GM23338 (cell line): Measurements from ENCODE around the gene RADIL. TPM values are rescaled to one million over a fixed set of nuclear protein-coding genes. Genes with fewer than 3 reads are reported as not detected.

Source experiments
- ATAC-seq: fragments of 200-7000 bp; cut with Tn5 transposase; 3 replicates; pipeline ENCODE4 v1.9.1; 2020
- DNase-seq: peaks from one replicate; pipeline ENCODE4 v3.0.0-alpha.2; 2015; ENCODE audit warnings: low spot score
- H2AFZ ChIP-seq: fragments of 200-600 bp; sonication (generic); 2 replicates; pipeline ENCODE4 v1.8.0; 2016; ENCODE audit warnings: antibody characterized with exemption, mild to moderate bottlenecking, moderate library complexity
- H3F3A ChIP-seq: fragments of 200-600 bp; sonication (generic); replicated peaks from 2 replicates; pipeline ENCODE4 v1.8.0; 2017; ENCODE audit warnings: antibody characterized with exemption, mixed run types, low read depth
- H3K27ac ChIP-seq: fragments of 200-600 bp; sonication (generic); 2 replicates; pipeline ENCODE4 v1.6.1; 2016; ENCODE audit warnings: low read depth
- H3K27me3 ChIP-seq: fragments of 200-600 bp; sonication (generic); 2 replicates; pipeline ENCODE4 v1.8.0; 2016; ENCODE audit warnings: mild to moderate bottlenecking, mixed run types, moderate library complexity; ENCODE audit not compliant: insufficient read depth
- H3K36me3 ChIP-seq: fragments of 200-600 bp; sonication (generic); 2 replicates; pipeline ENCODE4 v1.8.0; 2016; ENCODE audit warnings: mild to moderate bottlenecking; ENCODE audit not compliant: insufficient read depth
- H3K4me1 ChIP-seq: fragments of 200-600 bp; sonication (generic); 2 replicates; pipeline ENCODE4 v1.8.0; 2016; ENCODE audit warnings: mild to moderate bottlenecking, moderate library complexity; ENCODE audit not compliant: insufficient read depth
- H3K4me2 ChIP-seq: fragments of 200-600 bp; sonication (generic); 2 replicates; pipeline ENCODE4 v1.7.1; 2017; ENCODE audit warnings: mixed run types
- H3K4me3 ChIP-seq: fragments of 200-600 bp; sonication (generic); 2 replicates; pipeline ENCODE4 v1.6.1; 2016; ENCODE audit warnings: mixed run types
- H3K79me2 ChIP-seq: fragments of 200-600 bp; sonication (generic); replicated peaks from 2 replicates; pipeline ENCODE4 v1.8.0; 2017; ENCODE audit warnings: mild to moderate bottlenecking; ENCODE audit not compliant: insufficient read depth
- H3K9me2 ChIP-seq: fragments of 200-600 bp; sonication (generic); 2 replicates; pipeline ENCODE4 v1.8.0; 2017; ENCODE audit not compliant: insufficient read depth
- H4K20me1 ChIP-seq: fragments of 200-600 bp; sonication (generic); replicated peaks from 2 replicates; pipeline ENCODE4 v1.8.0; 2017; ENCODE audit warnings: mild to moderate bottlenecking; ENCODE audit not compliant: insufficient read depth
- H3K27ac Mint-ChIP-seq: 2 replicates; pipeline ENCODE4 v1.8.0; 2020; ENCODE audit warnings: inconsistent platforms, mild to moderate bottlenecking, moderate library complexity, mixed read lengths
- H3K27me3 Mint-ChIP-seq: 3 replicates; pipeline ENCODE4 v1.8.0; 2022; ENCODE audit warnings: low read depth, mild to moderate bottlenecking, moderate library complexity, mixed read lengths, inconsistent platforms; ENCODE audit not compliant: insufficient read depth, poor library complexity
- H3K36me3 Mint-ChIP-seq: 3 replicates; pipeline ENCODE4 v1.8.0; 2021; ENCODE audit warnings: low read depth, mild to moderate bottlenecking, inconsistent platforms, moderate library complexity, mixed read lengths
- H3K4me1 Mint-ChIP-seq: 3 replicates; pipeline ENCODE4 v1.8.0; 2020; ENCODE audit warnings: mild to moderate bottlenecking, inconsistent platforms, mixed read lengths
- H3K4me3 Mint-ChIP-seq: 3 replicates; pipeline ENCODE4 v1.8.0; 2021; ENCODE audit warnings: moderate library complexity, mild to moderate bottlenecking, inconsistent platforms, mixed read lengths
- H3K9me3 Mint-ChIP-seq: 3 replicates; pipeline ENCODE4 v1.8.0; 2020; ENCODE audit warnings: moderate library complexity, mild to moderate bottlenecking, inconsistent platforms, mixed read lengths
- CREB1 ChIP-seq: fragments of 250-450 bp; sonication (Bioruptor Pico); IDR thresholded peaks from 2 replicates; pipeline ENCODE4 v1.5.0; 2020; ENCODE audit warnings: low read depth, mild to moderate bottlenecking, moderate library complexity
- EZH2 ChIP-seq: fragments of 200-600 bp; sonication (generic); IDR thresholded peaks from one replicate; pipeline ENCODE4 v1.8.0; 2017; ENCODE audit warnings: antibody characterized with exemption, mild to moderate bottlenecking, low read depth; ENCODE audit not compliant: unreplicated experiment
- EZH2phosphoT487 ChIP-seq: fragments of 200-600 bp; sonication (generic); IDR thresholded peaks from one replicate; pipeline ENCODE4 v1.8.1; 2018; ENCODE audit warnings: antibody characterized with exemption; ENCODE audit not compliant: unreplicated experiment
- JUNB ChIP-seq: IDR thresholded peaks from one replicate; pipeline ENCODE4 v1.6.1; 2016; ENCODE audit warnings: antibody characterized with exemption; ENCODE audit not compliant: unreplicated experiment
- NANOG ChIP-seq: IDR thresholded peaks from 2 replicates; pipeline ENCODE4 v1.6.1; 2016; ENCODE audit warnings: antibody characterized with exemption, borderline replicate concordance
- POLR2AphosphoS5 ChIP-seq: IDR thresholded peaks from 2 replicates; pipeline ENCODE4 v1.6.1; 2016; ENCODE audit warnings: antibody characterized with exemption, low read depth
- STAT1 ChIP-seq: IDR thresholded peaks from one replicate; pipeline ENCODE4 v1.6.1; 2016; ENCODE audit warnings: antibody characterized with exemption; ENCODE audit not compliant: unreplicated experiment
- ZNF114 ChIP-seq: fragments of 250-450 bp; sonication (Bioruptor Pico); IDR thresholded peaks from 2 replicates; pipeline ENCODE4 v1.5.0; 2020; ENCODE audit warnings: mild to moderate bottlenecking, moderate library complexity
- ZNF331 ChIP-seq: fragments of 250-450 bp; sonication (Bioruptor Pico); IDR thresholded peaks from 2 replicates; pipeline ENCODE4 v1.5.0; 2020; ENCODE audit warnings: low read depth, mild to moderate bottlenecking, moderate library complexity
- polyA plus RNA-seq: library from polyadenylated mRNA; unstranded; fragments of >200 nt; fragmentation: Nextera tagmentation; extraction: Ambion mirVana; gene quantifications from 2 replicates; pipeline ENCODE4 v1.2.1, GENCODE V29; 2016
- total RNA-seq: library from RNA; depleted of rRNA; stranded (reverse); fragments of >200 nt; shearing (Covaris generic); gene quantifications from 2 replicates; pipeline ENCODE4 v1.2.3, GENCODE V29; 2014
- TF ChIP-seq, protein P1 (sequence below), 2 experiments: fragments of 200-600 bp in 1 of 2; sonication (generic) in 1 of 2; conservative IDR thresholded peaks; 2 replicates each; pipeline versions ENCODE4 v1.5.1 to v1.6.1; 2016 to 2017; ENCODE audit warnings: antibody characterized with exemption in 2 of 2, low read depth in 2 of 2, mild to moderate bottlenecking in 2 of 2, moderate library complexity in 1 of 2
- TF ChIP-seq, protein P2 (sequence below): IDR thresholded peaks from 2 replicates; pipeline ENCODE4 v1.6.1; 2016; ENCODE audit warnings: antibody characterized with exemption
- TF ChIP-seq, protein P3 (sequence below): IDR thresholded peaks from one replicate; pipeline ENCODE4 v1.6.1; 2018; ENCODE audit warnings: antibody characterized with exemption; ENCODE audit not compliant: unreplicated experiment
- TF ChIP-seq, protein P4 (sequence below): fragments of 250-450 bp; sonication (Bioruptor Pico); IDR thresholded peaks from 2 replicates; pipeline ENCODE4 v1.5.0; 2020; ENCODE audit warnings: mild to moderate bottlenecking, moderate library complexity

Gene RADIL
- total and polyA plus RNA-seq, 2 experiments from 2014 or later, result 4.3 to 9.8 TPM

DNA sequence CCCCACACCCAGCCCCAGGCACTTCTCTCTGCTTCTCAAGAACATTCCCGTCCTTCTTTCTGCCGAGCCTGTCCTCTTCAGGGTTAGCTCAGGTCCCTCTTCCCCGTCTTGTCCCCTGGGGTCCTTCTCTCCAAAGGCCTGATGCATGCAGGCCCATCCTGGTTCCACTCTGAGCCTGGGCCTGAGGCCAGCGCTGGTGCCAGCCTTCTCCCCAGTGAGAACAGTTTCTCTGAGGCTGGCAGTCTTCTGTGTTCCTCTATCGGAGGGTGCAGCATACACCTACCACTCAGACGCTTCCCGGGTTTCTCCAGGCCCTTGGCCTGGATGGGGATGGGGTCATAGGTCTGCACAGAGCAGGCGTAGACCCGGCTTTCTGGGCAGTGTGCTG, 93.4 kb downstream of the RADIL start:
- H3K36me3 ChIP-seq, result no peaks in the 10 kb centered on the region; the same call in 1 of the 2 replicates

More for the DNA sequence above, 93.4 kb downstream of the RADIL start:
- DNase-seq (no peak), ATAC-seq (no peak)
- no peaks in the 10 kb centered on the region for H3K79me2 ChIP-seq
- no peak overlapping the region for H2AFZ ChIP-seq
- no peaks in the 10 kb centered on the region for H3K27me3 ChIP-seq
- Mint-ChIP-seq H3K4me1 (peaks cover 13% of the 10 kb centered on the region), H3K27me3 (peaks cover 11% of the 10 kb centered on the region), H3K27ac (no peak overlapping the region), H3K36me3 (peaks cover 14% of the 10 kb centered on the region), H3K9me3 (no peaks in the 10 kb centered on the region), H3K4me3 (no peak overlapping the region)
- H3K9me2 ChIP-seq, result no peaks in the 10 kb centered on the region
- no peaks in the 10 kb centered on the region for H4K20me1 ChIP-seq
- H3K4me2 ChIP-seq, result no peak overlapping the region
- H3F3A ChIP-seq, result no peaks in the 10 kb centered on the region
- TF ChIP-seq EZH2, result no peak
- no peak for TF ChIP-seq JUNB
- TF ChIP-seq, protein P1, sequence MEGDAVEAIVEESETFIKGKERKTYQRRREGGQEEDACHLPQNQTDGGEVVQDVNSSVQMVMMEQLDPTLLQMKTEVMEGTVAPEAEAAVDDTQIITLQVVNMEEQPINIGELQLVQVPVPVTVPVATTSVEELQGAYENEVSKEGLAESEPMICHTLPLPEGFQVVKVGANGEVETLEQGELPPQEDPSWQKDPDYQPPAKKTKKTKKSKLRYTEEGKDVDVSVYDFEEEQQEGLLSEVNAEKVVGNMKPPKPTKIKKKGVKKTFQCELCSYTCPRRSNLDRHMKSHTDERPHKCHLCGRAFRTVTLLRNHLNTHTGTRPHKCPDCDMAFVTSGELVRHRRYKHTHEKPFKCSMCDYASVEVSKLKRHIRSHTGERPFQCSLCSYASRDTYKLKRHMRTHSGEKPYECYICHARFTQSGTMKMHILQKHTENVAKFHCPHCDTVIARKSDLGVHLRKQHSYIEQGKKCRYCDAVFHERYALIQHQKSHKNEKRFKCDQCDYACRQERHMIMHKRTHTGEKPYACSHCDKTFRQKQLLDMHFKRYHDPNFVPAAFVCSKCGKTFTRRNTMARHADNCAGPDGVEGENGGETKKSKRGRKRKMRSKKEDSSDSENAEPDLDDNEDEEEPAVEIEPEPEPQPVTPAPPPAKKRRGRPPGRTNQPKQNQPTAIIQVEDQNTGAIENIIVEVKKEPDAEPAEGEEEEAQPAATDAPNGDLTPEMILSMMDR (conservative IDR thresholded peaks at IDR 0.05; ENCODE audit: low read depth in 2 of 2), result no peak
- no peak for TF ChIP-seq CREB1 (CRISPR knock-in tag)
- no peak for TF ChIP-seq ZNF331 (CRISPR knock-in tag)
- TF ChIP-seq ZNF114, result no peak
- no peak for TF ChIP-seq EZH2phosphoT487
- no peak for TF ChIP-seq NANOG
- TF ChIP-seq, protein P2, sequence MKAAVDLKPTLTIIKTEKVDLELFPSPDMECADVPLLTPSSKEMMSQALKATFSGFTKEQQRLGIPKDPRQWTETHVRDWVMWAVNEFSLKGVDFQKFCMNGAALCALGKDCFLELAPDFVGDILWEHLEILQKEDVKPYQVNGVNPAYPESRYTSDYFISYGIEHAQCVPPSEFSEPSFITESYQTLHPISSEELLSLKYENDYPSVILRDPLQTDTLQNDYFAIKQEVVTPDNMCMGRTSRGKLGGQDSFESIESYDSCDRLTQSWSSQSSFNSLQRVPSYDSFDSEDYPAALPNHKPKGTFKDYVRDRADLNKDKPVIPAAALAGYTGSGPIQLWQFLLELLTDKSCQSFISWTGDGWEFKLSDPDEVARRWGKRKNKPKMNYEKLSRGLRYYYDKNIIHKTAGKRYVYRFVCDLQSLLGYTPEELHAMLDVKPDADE, result no peak
- TF ChIP-seq, protein P3, sequence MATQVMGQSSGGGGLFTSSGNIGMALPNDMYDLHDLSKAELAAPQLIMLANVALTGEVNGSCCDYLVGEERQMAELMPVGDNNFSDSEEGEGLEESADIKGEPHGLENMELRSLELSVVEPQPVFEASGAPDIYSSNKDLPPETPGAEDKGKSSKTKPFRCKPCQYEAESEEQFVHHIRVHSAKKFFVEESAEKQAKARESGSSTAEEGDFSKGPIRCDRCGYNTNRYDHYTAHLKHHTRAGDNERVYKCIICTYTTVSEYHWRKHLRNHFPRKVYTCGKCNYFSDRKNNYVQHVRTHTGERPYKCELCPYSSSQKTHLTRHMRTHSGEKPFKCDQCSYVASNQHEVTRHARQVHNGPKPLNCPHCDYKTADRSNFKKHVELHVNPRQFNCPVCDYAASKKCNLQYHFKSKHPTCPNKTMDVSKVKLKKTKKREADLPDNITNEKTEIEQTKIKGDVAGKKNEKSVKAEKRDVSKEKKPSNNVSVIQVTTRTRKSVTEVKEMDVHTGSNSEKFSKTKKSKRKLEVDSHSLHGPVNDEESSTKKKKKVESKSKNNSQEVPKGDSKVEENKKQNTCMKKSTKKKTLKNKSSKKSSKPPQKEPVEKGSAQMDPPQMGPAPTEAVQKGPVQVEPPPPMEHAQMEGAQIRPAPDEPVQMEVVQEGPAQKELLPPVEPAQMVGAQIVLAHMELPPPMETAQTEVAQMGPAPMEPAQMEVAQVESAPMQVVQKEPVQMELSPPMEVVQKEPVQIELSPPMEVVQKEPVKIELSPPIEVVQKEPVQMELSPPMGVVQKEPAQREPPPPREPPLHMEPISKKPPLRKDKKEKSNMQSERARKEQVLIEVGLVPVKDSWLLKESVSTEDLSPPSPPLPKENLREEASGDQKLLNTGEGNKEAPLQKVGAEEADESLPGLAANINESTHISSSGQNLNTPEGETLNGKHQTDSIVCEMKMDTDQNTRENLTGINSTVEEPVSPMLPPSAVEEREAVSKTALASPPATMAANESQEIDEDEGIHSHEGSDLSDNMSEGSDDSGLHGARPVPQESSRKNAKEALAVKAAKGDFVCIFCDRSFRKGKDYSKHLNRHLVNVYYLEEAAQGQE, result no peak
- TF ChIP-seq, protein P4, sequence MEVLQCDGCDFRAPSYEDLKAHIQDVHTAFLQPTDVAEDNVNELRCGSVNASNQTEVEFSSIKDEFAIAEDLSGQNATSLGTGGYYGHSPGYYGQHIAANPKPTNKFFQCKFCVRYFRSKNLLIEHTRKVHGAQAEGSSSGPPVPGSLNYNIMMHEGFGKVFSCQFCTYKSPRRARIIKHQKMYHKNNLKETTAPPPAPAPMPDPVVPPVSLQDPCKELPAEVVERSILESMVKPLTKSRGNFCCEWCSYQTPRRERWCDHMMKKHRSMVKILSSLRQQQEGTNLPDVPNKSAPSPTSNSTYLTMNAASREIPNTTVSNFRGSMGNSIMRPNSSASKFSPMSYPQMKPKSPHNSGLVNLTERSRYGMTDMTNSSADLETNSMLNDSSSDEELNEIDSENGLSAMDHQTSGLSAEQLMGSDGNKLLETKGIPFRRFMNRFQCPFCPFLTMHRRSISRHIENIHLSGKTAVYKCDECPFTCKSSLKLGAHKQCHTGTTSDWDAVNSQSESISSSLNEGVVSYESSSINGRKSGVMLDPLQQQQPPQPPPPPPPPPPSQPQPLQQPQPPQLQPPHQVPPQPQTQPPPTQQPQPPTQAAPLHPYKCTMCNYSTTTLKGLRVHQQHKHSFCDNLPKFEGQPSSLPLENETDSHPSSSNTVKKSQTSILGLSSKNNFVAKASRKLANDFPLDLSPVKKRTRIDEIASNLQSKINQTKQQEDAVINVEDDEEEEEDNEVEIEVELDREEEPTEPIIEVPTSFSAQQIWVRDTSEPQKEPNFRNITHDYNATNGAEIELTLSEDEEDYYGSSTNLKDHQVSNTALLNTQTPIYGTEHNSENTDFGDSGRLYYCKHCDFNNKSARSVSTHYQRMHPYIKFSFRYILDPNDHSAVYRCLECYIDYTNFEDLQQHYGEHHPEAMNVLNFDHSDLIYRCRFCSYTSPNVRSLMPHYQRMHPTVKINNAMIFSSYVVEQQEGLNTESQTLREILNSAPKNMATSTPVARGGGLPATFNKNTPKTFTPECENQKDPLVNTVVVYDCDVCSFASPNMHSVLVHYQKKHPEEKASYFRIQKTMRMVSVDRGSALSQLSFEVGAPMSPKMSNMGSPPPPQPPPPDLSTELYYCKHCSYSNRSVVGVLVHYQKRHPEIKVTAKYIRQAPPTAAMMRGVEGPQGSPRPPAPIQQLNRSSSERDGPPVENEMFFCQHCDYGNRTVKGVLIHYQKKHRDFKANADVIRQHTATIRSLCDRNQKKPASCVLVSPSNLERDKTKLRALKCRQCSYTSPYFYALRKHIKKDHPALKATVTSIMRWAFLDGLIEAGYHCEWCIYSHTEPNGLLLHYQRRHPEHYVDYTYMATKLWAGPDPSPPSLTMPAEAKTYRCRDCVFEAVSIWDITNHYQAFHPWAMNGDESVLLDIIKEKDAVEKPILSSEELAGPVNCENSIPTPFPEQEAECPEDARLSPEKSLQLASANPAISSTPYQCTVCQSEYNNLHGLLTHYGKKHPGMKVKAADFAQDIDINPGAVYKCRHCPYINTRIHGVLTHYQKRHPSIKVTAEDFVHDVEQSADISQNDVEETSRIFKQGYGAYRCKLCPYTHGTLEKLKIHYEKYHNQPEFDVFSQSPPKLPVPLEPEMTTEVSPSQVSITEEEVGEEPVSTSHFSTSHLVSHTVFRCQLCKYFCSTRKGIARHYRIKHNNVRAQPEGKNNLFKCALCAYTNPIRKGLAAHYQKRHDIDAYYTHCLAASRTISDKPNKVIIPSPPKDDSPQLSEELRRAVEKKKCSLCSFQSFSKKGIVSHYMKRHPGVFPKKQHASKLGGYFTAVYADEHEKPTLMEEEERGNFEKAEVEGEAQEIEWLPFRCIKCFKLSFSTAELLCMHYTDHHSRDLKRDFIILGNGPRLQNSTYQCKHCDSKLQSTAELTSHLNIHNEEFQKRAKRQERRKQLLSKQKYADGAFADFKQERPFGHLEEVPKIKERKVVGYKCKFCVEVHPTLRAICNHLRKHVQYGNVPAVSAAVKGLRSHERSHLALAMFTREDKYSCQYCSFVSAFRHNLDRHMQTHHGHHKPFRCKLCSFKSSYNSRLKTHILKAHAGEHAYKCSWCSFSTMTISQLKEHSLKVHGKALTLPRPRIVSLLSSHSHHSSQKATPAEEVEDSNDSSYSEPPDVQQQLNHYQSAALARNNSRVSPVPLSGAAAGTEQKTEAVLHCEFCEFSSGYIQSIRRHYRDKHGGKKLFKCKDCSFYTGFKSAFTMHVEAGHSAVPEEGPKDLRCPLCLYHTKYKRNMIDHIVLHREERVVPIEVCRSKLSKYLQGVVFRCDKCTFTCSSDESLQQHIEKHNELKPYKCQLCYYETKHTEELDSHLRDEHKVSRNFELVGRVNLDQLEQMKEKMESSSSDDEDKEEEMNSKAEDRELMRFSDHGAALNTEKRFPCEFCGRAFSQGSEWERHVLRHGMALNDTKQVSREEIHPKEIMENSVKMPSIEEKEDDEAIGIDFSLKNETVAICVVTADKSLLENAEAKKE (CRISPR knock-in tag), result no peak
- no peak for TF ChIP-seq POLR2AphosphoS5
- TF ChIP-seq STAT1, result no peak
- H3K4me1 ChIP-seq, result peaks cover 5% of the 10 kb centered on the region
- H3K4me3 ChIP-seq, result no peak overlapping the region
- H3K27ac ChIP-seq, result no peak overlapping the region
